HG03135 (cell line): ENCODE data around the gene XYLB.
"Not testable (repeated sequence)": the region's sequence is repeated elsewhere in the genome, so short reads cannot be mapped to it uniquely, and the experiment has no call there.

Experiments used
- ATAC-seq: cut with Tn5 transposase; IDR thresholded peaks from one replicate; pipeline ENCODE4 v1.9.1; 2021; ENCODE audit warnings: mild to moderate bottlenecking, moderate library complexity; ENCODE audit not compliant: unreplicated experiment

Gene XYLB

DNA sequence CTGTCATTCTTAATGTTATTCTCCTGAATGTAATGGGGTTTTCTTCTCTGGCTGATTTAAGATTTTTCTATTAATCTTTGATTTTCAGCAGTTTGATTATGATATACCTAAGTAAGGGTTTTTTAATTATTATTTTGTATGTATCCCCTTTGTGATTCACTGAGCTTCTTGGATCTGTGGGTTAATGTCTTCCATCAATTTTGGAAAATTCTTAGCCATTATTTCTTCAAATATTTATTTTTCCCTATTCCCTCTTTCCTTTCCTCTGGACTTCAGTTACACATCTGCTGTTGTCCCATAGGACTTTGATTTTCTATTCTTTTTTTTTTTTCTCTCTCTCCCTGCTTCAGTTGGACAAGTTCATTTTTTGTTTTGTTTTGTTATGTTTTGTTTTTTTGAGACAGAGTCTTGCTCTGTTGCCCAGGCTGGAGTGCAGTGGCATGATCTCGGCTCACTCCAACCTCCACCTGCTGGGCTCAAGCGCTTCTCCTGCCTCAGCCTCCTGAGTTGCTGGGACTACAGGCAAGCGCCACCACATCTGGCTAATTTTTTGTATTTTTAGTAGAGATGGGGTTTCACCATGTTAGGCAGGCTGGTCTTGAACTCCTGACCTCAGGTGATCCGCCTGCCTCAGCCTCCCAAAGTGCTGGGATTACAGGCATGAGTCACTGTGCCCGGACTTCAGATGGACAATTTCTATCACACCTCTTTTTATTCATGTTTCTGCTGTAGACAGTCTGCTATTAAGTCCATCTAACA is 40.6 kb downstream of the XYLB start:
- ATAC-seq, result no peak

DNA sequence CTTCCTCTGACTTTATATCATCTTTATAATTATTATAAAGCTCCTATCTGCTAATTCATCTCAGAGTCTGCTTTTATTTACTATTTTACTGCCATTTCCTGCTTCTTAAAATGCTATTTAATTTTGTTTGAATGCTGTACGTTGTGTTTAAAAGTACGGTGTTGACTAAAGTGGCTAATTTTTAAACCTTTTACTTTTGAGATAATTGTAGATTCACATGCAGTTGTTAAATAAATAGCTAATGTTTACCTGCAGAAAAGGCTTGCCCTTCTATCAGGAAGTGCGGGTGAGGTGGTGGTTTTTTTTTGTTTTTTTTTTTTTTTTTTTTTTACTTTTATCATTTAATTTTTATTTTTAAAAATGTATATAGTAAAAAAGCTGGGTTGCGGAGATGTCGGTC is 41.3 kb downstream of the XYLB start:
- no peak for ATAC-seq

DNA sequence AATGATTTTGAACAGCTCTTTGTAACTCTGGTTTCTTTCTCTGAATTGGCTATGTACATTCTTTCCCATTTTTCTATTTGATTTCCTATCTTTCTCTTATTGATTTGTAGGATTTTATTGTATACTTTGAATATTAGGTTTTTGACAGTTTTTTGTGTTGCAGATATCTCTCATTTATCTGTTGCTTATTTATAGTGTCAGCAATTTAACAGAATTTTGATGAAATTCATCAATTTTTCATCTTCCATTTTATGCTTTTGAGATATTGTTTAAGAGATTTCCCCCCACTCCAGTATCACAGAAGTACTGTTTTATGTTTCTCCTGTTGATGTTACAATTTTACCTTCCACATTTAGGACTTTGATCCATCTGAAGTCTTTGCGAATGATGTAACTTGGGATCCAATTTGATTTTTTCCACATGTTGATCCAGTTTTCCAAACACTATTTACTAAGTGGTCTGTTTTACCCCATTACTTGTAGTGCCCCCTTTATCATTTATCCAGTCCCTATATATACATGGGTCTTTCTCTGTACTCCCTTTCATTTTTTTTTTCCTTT is 46.1 kb downstream of the XYLB start:
- no peak for ATAC-seq

DNA sequence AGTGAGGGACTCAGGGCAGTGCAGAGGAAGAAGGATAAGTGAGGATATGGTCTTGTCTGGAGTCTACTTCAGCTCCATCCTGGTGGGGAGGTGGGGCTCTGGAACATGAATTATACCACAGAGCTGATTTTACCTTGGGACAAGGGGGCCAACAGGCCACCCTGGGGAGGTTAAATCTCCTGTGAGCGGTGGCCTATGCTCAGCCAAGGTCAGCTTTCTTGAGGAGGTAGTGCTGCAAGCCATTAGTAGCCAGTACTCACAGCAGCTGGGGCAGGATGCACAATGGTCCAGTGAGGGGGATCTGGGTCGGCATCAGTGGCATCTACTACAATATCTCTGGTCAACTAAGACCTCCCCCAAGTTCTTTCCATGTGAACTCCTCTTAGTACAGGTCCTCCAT is 49.7 kb downstream of the XYLB start:
- ATAC-seq, result no peak

DNA sequence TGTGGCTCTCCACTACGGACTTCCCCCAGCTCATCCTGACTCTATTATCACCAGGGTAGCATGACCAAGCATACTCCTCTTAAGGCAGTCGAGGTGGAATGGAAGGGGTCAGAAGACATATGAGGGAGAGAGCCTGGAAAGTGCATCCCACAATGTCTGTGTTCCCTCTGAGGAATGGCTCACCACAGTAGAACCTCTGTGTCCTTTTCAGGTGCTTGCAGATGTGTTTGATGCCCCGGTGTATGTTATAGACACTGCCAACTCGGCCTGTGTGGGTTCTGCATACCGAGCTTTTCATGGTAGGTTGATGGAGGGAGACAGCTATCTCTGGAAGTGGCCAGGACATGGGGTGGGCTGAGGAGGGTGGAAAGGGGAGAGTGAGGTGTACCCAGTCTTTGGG is 50.3 kb downstream of the XYLB start:
- ATAC-seq, result no peak

GRCh38 chr3:38397320-38397719 is 50.7 kb downstream of the XYLB start:
- no peak for ATAC-seq

- ATAC-seq, result no peak
Measured at GRCh38 chr3:38401246-38401962, 54.8 kb downstream of the XYLB start.

GRCh38 chr3:38404286-38404685 is 57.7 kb downstream of the XYLB start:
- no peak for ATAC-seq

DNA sequence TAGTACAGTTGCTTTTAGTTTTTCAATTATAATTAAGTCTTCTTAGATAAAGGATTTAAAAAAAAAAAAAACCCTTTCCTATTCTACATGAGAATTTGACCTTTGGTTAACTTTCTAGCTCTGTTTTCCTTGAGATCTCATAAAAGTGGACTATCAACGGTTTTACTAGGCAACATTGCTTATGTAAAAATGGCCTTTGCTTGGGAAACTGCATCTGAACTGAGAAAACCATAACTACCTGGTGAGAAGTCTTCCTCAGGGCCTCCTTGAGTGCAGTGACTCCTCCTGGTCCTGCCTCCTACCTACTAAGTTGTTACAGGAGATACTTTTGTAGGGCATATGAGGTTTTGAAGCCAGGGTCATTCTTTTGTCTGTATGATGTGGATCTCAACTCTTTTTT is 65.0 kb downstream of the XYLB start:
- no peak for ATAC-seq

GRCh38 chr3:38420758-38421157 is 74.2 kb downstream of the XYLB start:
- ATAC-seq, result not testable (repeated sequence)

DNA sequence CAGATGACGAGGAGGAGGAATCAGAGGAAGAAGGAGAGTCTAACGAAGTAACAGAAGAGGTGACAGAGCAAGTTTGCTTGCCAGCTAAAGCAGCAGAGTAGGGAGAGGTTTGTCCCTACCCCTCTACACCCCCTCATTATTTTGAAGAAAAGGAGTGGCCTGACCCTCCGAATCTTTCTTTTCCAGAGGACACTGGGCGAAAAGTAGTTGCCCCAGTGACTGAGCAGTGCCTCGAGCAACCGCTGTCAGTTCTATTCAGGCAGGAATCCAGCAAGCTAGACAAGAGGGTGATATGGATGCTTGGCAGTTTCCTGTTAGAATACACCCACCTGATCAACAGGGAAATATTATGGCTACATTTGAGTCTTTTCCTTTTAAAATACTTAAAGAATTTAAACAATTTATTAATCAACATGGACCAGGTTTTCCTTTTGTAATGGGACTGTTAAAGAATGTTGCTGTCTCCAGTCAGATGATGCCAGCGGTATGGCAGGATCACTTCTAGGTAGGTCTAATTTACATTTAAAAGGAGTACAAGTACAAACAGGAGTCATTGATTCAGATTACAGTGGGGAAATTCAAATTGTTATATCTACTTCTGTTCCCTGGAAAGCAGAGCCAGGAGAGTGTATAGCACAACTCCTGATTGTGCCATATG is 75.2 kb downstream of the XYLB start:
- ATAC-seq, result no peak

- ATAC-seq, result not testable (repeated sequence)
Measured at GRCh38 chr3:38426798-38427426, 80.3 kb downstream of the XYLB start.

- ATAC-seq, result not testable (repeated sequence)
Measured at GRCh38 chr3:38432871-38433658, 86.5 kb downstream of the XYLB start.

- ATAC-seq, result not testable (repeated sequence)
Measured at GRCh38 chr3:38433661-38434060, 87.1 kb downstream of the XYLB start.

GRCh38 chr3:38438436-38439069 is 92.0 kb downstream of the XYLB start:
- not testable (repeated sequence) for ATAC-seq

GRCh38 chr3:38443205-38443604 is 96.6 kb downstream of the XYLB start:
- ATAC-seq, result not testable (repeated sequence)

DNA sequence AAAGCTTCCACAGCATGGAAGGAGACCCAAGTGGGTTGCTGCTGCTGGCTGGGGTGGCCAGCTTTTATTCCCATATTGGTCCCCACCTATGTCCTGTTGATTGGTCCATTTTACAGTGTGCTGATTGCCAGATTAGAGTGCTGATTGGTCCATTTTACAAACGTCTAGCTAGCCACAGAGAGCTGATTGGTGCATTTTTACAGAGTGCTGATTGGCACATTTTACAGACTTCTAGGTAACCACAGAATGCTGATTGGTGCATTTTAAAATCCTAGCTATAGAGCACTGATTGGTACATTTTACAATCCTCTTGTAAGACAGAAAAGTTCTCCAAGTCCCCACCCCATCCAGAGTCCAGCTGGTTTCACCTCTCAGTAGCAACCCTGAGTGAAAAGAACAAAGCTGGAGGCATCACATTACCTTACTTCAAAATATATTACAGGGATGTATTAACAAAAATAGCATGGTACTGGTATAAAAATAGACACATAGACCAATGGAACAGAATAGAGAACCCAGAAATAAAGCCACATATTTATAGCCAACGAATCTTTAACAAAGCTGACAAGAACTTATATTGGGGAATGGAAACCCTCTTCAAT is 99.6 kb downstream of the XYLB start:
- ATAC-seq, result no peak

- ATAC-seq, result no peak
Measured at GRCh38 chr3:38446812-38447211, 100.2 kb downstream of the XYLB start.

GRCh38 chr3:38450853-38451252 is 104.3 kb downstream of the XYLB start:
- ATAC-seq, result no peak
